ENCODE results near the gene ATXN7L1. TPM values are rescaled to one million over a fixed set of nuclear protein-coding genes. Genes with fewer than 3 reads are reported as not detected.

ATXN7L1 gene
- total RNA-seq, 1 experiment from 2014 or later = 14.6 TPM

GRCh38 chr7:105853931-105854419 lies 22.4 kb downstream of the ATXN7L1 start:
- no peak overlapping the region for H3K4me3 ChIP-seq
- no peaks in the 10 kb centered on the region for H3K36me3 ChIP-seq (ENCODE audit: low read depth)
- no peaks in the 10 kb centered on the region for H3K9me2 ChIP-seq (ENCODE audit: insufficient read depth)
- no peak overlapping the region for H3K27ac ChIP-seq
- H3K4me1 ChIP-seq (replicated peaks; ENCODE audit: insufficient read depth) = peaks cover 17% of the 10 kb centered on the region
- no peak for DNase-seq
- no peaks in the 10 kb centered on the region for H3K9me3 ChIP-seq (ENCODE audit: insufficient read depth, low read depth)
- no peak overlapping the region for H2AFZ ChIP-seq
- no peaks in the 10 kb centered on the region for H3K79me2 ChIP-seq (ENCODE audit: low read depth)
- H3K4me2 ChIP-seq = no peak overlapping the region
- H3F3A ChIP-seq (ENCODE audit: insufficient read depth, low read depth) = peaks cover 15% of the 10 kb centered on the region; the same call in 1 of the 2 replicates
- no peaks in the 10 kb centered on the region for H4K20me1 ChIP-seq (ENCODE audit: insufficient read depth)
- TF ChIP-seq CTCF (conservative IDR thresholded peaks at IDR 0.05) (no peak), EZH2 (IDR thresholded peaks at IDR 0.05; ENCODE audit: low read depth) (no peak)
- intact Hi-C loops (cut with micrococcal nuclease; ENCODE audit: unreplicated experiment) = no loop called here
- no TSS peak for BruUV-seq (replicated peaks)
- H3K27me3 ChIP-seq (ENCODE audit: insufficient read depth, low read depth) = no peaks in the 10 kb centered on the region
- POLR2A ChIA-PET (ENCODE audit: unreplicated experiment) = interaction anchor here (0.6 kb wide), 1 partner anchor 11 kb away, joined by 4 read pairs; no protein-coding TSS in a partner anchor
- CTCF ChIA-PET = no interaction called here

DNA sequence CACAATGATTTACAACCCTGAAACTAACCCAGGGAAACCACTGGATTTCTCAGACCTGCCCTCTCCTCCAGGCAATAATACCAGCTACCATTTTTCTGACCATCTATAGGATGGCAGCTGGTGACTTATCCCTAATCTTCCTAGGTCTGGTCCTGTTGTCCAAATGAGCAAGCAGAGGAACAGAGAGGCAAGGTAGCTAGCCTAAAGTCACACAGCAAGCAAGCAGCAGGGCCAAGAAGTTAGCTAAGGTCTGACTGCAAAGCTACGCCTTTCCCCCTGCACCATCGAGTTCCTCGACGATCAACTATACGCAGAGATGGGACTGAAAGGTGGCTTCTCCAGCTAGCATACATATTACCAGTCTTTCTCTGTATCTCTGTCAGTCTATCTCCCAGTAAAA lies 25.3 kb downstream of the ATXN7L1 start:
- H3K36me3 ChIP-seq (ENCODE audit: low read depth) = no peaks in the 10 kb centered on the region
- no peaks in the 10 kb centered on the region for H3K9me3 ChIP-seq (ENCODE audit: insufficient read depth, low read depth)
- H3K4me2 ChIP-seq = no peak overlapping the region
- intact Hi-C loops (cut with micrococcal nuclease; ENCODE audit: unreplicated experiment) = no loop called here
- ChIA-PET CTCF (no interaction called here), POLR2A (ENCODE audit: unreplicated experiment) (interaction anchor here (0.5 kb wide), 1 partner anchor 56 kb away, joined by 7 read pairs; no protein-coding TSS in a partner anchor)
- no peaks in the 10 kb centered on the region for H4K20me1 ChIP-seq (ENCODE audit: insufficient read depth)
- no peaks in the 10 kb centered on the region for H3K79me2 ChIP-seq (ENCODE audit: low read depth)
- no peaks in the 10 kb centered on the region for H3K9me2 ChIP-seq (ENCODE audit: insufficient read depth)
- no peak for DNase-seq
- no peak overlapping the region for H2AFZ ChIP-seq
- H3K4me3 ChIP-seq = no peak overlapping the region
- H3F3A ChIP-seq (ENCODE audit: insufficient read depth, low read depth) = peaks cover 15% of the 10 kb centered on the region; the same call in 1 of the 2 replicates
- no peaks in the 10 kb centered on the region for H3K27me3 ChIP-seq (ENCODE audit: insufficient read depth, low read depth)
- H3K4me1 ChIP-seq (replicated peaks; ENCODE audit: insufficient read depth) = peaks cover 21% of the 10 kb centered on the region
- no peak for TF ChIP-seq EZH2 (IDR thresholded peaks at IDR 0.05; ENCODE audit: low read depth)
- TF ChIP-seq CTCF (conservative IDR thresholded peaks at IDR 0.05) = no peak
- no peak overlapping the region for H3K27ac ChIP-seq
- BruUV-seq (replicated peaks) = no TSS peak

DNA sequence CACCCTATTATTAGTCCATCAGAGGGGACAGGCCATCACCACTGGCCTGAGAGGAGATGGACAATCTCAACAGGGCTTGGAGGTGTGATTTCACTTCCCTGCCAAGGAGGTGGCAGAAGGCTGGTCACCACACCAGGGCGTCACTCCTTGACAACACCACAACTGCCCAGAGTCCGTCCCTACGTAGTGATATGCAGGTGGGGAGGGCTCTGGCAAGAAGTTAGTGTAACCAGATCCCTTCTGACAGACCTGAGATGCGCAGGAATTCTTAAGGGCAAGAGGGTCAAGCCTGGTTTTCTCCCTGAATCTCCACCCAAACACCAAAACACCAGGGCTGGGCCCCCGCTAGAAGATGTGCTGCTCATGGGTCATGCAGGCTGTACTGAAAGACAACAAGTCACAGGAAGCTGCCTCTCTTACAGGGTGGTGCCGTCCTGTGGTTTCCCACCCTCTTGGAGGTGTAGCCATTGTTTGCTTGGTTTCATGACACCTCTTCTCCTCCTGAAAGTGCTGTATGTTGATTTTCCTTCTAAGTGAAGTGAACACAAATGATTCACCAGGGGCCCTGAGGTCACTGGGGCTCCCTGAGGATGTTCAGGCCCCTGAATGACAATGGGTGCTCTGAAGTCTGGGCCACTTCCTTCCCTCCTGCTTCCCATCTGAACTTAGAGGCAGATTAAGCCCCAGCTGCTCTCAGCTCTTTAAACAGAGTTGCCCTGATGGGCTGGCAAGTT lies 27.1 kb downstream of the ATXN7L1 start:
- POLR2A ChIA-PET (ENCODE audit: unreplicated experiment) = interaction anchor here (0.6 to 0.7 kb wide), 2 partner anchors 96 to 409 kb away, joined by 6 to 7 read pairs; no protein-coding TSS in a partner anchor
- Histone ChIP-seq H3K4me2 (peak overlapping the region; percentile 35), H4K20me1 (ENCODE audit: insufficient read depth) (no peaks in the 10 kb centered on the region), H3K27me3 (ENCODE audit: insufficient read depth, low read depth) (no peaks in the 10 kb centered on the region), H3F3A (ENCODE audit: insufficient read depth, low read depth) (peaks cover 15% of the 10 kb centered on the region; the same call in 1 of the 2 replicates), H3K9me3 (ENCODE audit: insufficient read depth, low read depth) (no peaks in the 10 kb centered on the region; the same call in 1 of the 2 replicates), H2AFZ (no peak overlapping the region), H3K79me2 (ENCODE audit: low read depth) (no peaks in the 10 kb centered on the region), H3K4me1 (replicated peaks; ENCODE audit: insufficient read depth) (peaks cover 21% of the 10 kb centered on the region), H3K4me3 (no peak overlapping the region), H3K36me3 (ENCODE audit: low read depth) (no peaks in the 10 kb centered on the region), H3K9me2 (ENCODE audit: insufficient read depth) (no peaks in the 10 kb centered on the region), H3K27ac (peak overlapping the region; percentile 44)
- intact Hi-C loops (cut with micrococcal nuclease; ENCODE audit: unreplicated experiment) = loop anchor here (1.0 kb wide), 4 partner anchors 19 to 73 kb away; no protein-coding TSS in a partner anchor
- peak; percentile 83 for DNase-seq
- CTCF ChIA-PET = no interaction called here
- TF ChIP-seq CTCF (conservative IDR thresholded peaks at IDR 0.05) (no peak), EZH2 (IDR thresholded peaks at IDR 0.05; ENCODE audit: low read depth) (no peak)
- no TSS peak for BruUV-seq (replicated peaks)
